ENCODE measurements around the gene CENPP. TPM values are rescaled to one million over a fixed set of nuclear protein-coding genes. Genes with fewer than 3 reads are reported as not detected.
"Not testable (repeated sequence)": the region's sequence is repeated elsewhere in the genome, so short reads cannot be mapped to it uniquely, and the experiment has no call there.

Gene CENPP
- polyA plus RNA-seq, 6 donors from 2014 or later: 2.9 to 5.3 (median 4.2) TPM

GRCh38 chr9:92543972-92544371 is 218.2 kb downstream of the CENPP start:
- ATAC-seq (ENCODE audit: low read depth in 2 of 2): no peak
- H3K4me1 Mint-ChIP-seq: no peaks in the 10 kb centered on the region
- H3K27me3 Mint-ChIP-seq: no peaks in the 10 kb centered on the region
- H3K9me3 Mint-ChIP-seq: peaks cover 0 to 6% (median 0%) of the 10 kb centered on the region in 7 donors
- no peak overlapping the region for H3K4me3 Mint-ChIP-seq
- H3K36me3 Mint-ChIP-seq: peaks cover 5% of the 10 kb centered on the region in 2 donors
- H3K27ac Mint-ChIP-seq: no peak overlapping the region
- no peak for DNase-seq

GRCh38 chr9:92545002-92545510 is 219.3 kb downstream of the CENPP start:
- no peak overlapping the region for H3K27ac Mint-ChIP-seq
- no peaks in the 10 kb centered on the region for H3K27me3 Mint-ChIP-seq
- ATAC-seq (ENCODE audit: low read depth in 2 of 2): no peak
- peaks cover 0 to 6% (median 0%) of the 10 kb centered on the region in 7 donors for H3K9me3 Mint-ChIP-seq
- peaks cover 5% of the 10 kb centered on the region in 2 donors for H3K36me3 Mint-ChIP-seq
- no peak for DNase-seq
- no peaks in the 10 kb centered on the region for H3K4me1 Mint-ChIP-seq
- no peak overlapping the region for H3K4me3 Mint-ChIP-seq

DNA sequence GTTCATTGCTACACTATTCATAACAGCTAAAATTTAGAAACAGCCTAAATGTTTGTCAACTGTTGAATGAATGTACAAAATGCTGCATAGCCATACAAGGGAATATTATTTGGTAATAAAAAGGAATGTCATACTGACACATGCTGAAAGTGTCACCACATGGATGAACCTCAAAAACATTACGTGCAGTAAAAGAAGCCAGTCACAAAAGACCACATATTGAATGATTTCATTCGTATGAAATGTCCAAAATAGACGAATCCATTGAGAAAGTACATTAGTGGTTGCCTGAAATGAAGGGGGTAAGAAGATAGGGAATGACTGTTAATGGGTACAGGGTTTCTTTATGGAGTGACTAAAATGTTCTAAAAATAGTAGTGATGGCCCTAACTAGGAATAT is 221.6 kb downstream of the CENPP start:
- no peak for DNase-seq
- ATAC-seq (ENCODE audit: low read depth in 2 of 2): no peak
- H3K4me3 Mint-ChIP-seq: no peak overlapping the region
- H3K36me3 Mint-ChIP-seq: peaks cover 5% of the 10 kb centered on the region in 2 donors
- no peaks in the 10 kb centered on the region for H3K4me1 Mint-ChIP-seq
- H3K27ac Mint-ChIP-seq: no peak overlapping the region
- H3K9me3 Mint-ChIP-seq: peaks cover 0 to 6% (median 0%) of the 10 kb centered on the region in 7 donors
- H3K27me3 Mint-ChIP-seq: no peaks in the 10 kb centered on the region

GRCh38 chr9:92550765-92551164 is 225.0 kb downstream of the CENPP start:
- Mint-ChIP-seq H3K4me1 (no peaks in the 10 kb centered on the region), H3K36me3 (peaks cover 5% of the 10 kb centered on the region in 2 donors), H3K27ac (no peak overlapping the region), H3K9me3 (peaks cover 0 to 6% (median 0%) of the 10 kb centered on the region in 7 donors), H3K27me3 (no peaks in the 10 kb centered on the region), H3K4me3 (no peak overlapping the region)
- ATAC-seq (ENCODE audit: low read depth in 2 of 2): no peak
- no peak for DNase-seq

DNA sequence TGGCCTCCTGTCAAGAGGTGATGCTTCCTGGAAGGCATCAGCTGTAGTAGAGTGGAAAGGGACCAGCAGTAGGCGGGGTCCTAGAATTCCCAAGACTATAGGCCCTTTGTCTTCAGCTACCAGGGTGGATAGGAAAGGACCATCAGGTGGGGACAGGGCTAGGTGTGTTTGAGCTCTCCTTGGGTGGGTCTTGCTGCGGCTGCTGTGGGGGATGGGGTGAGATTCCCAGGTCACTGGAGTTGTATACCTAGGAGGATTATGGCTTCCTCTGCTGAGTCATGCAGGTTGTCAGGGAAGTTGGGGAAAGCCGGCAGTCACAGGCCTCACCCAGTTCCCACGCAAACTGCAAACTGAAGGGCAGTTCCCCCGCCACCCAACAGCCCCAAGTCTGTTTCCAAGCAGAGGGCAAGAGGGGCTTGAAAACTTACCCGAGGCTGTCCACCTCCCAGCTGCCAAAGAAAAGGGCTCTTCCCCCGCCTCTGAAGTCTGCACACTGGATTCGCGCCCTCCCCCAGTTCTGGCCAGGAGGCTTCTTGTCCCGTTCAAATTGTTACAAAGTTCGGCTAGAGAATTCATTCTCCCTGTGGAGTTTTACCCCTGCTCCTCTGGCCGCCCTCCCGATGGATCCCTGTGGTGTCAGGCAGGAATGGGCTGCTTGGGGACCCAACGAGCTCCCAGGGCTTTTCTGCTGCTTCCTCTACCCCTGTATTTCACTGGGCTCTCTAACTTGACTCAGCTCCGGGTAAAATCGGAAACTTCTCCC is 233.0 kb downstream of the CENPP start:
- Mint-ChIP-seq H3K27ac (peak overlapping the region in 1 of 6 donors; percentile 24), H3K4me1 (no peaks in the 10 kb centered on the region), H3K36me3 (peaks cover 0 to 5% of the 10 kb centered on the region in 2 donors), H3K27me3 (no peaks in the 10 kb centered on the region), H3K9me3 (peaks cover 0 to 5% (median 0%) of the 10 kb centered on the region in 7 donors), H3K4me3 (no peak overlapping the region)
- DNase-seq (no peak), ATAC-seq (ENCODE audit: low read depth in 2 of 2) (no peak)

- H3K27me3 Mint-ChIP-seq: no peaks in the 10 kb centered on the region
- H3K9me3 Mint-ChIP-seq: peaks cover 5 to 13% (median 7%) of the 10 kb centered on the region in 7 donors
- H3K4me3 Mint-ChIP-seq: no peak overlapping the region
- no peaks in the 10 kb centered on the region for H3K4me1 Mint-ChIP-seq
- peaks cover 5 to 12% of the 10 kb centered on the region in 2 donors for H3K36me3 Mint-ChIP-seq
- no peak overlapping the region for H3K27ac Mint-ChIP-seq
- DNase-seq (no peak), ATAC-seq (ENCODE audit: low read depth in 2 of 2) (no peak)
Measured at GRCh38 chr9:92561374-92562330, 235.9 kb downstream of the CENPP start.

DNA sequence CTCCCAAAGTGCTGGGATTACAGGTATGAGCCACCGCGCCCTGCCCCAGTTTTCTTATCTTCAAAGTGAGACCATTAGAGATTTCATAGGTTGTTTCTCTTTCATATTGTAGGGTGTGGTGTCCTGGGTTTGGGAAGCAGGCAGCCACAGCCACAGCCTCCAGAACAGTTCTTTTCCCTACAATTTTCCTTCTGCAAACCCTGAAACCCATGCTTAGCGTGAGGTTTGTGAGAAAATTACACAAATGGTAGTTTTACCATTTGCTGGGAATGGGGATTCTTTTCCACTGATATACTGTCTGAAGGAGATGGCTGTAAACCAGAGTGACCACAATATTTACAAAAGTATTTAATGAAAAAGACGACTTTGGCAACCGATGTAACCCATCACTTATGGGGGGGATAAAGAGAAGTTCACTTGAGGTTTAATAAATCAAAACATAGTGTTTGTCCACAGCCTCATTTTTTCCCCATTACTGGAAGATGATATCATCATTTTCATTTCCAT is 236.8 kb downstream of the CENPP start:
- H3K27me3 Mint-ChIP-seq: no peaks in the 10 kb centered on the region
- no peak for DNase-seq
- H3K9me3 Mint-ChIP-seq: peaks cover 9 to 17% (median 12%) of the 10 kb centered on the region in 7 donors
- H3K36me3 Mint-ChIP-seq: peaks cover 6 to 16% of the 10 kb centered on the region in 2 donors
- ATAC-seq (ENCODE audit: low read depth in 2 of 2): no peak
- H3K4me3 Mint-ChIP-seq: no peak overlapping the region
- no peaks in the 10 kb centered on the region for H3K4me1 Mint-ChIP-seq
- no peak overlapping the region for H3K27ac Mint-ChIP-seq

DNA sequence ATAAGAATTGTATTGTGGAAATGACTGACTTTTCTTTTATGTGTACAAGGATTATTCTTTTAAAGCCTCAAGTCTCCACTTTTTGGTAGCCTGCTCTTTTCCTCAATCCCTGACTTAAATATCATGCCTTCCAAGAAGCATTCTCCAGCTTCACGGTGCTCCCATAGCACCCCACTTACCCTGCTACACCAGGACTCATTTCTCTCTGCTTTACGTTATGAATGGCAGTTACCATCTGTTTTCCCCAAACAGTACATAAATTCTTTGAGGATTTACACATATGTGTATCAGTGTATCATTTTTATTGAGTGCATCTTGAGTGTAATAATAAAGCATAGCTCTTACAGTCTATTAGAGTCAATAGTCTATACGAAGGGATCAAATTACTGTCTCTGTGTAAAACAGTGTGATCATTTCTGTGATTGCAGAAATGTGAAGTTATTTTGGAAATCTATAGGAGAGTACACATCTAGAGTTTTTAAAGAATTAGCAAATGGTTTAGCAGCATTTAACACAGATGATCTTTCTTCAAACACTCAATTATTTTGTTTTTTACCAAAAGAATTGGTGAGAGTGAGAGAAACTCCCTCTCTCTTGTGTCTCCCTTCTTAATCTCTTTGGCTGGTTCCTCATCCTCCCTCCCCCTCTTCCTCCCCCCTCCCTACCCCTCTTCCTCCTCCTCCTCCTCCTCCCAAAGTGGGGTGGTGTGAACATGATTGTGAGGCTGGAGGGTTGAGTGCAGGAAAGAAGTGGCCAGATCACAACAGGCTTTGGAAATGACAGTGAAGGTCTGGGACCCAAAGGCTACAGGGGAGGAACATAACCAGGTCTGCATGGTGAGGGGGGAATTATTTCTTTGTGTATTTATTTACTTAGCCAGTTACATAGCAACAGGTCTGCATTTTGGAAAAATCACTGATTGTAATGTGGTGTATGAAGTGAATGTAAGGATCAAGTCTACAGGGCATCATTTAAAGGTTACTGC is 237.7 kb downstream of the CENPP start:
- ATAC-seq (ENCODE audit: low read depth in 2 of 2): no peak
- Mint-ChIP-seq H3K27ac (no peak overlapping the region), H3K4me3 (no peak overlapping the region), H3K9me3 (peaks cover 9 to 26% (median 13%) of the 10 kb centered on the region in 7 donors), H3K27me3 (no peaks in the 10 kb centered on the region), H3K4me1 (no peaks in the 10 kb centered on the region), H3K36me3 (peaks cover 6 to 16% of the 10 kb centered on the region in 2 donors)
- no peak for DNase-seq

GRCh38 chr9:92564504-92564903 is 238.8 kb downstream of the CENPP start:
- no peak overlapping the region for H3K27ac Mint-ChIP-seq
- H3K27me3 Mint-ChIP-seq: no peaks in the 10 kb centered on the region
- no peaks in the 10 kb centered on the region for H3K4me1 Mint-ChIP-seq
- DNase-seq (no peak), ATAC-seq (ENCODE audit: low read depth in 2 of 2) (no peak)
- peaks cover 9 to 28% (median 16%) of the 10 kb centered on the region in 7 donors for H3K9me3 Mint-ChIP-seq
- peaks cover 6 to 16% of the 10 kb centered on the region in 2 donors for H3K36me3 Mint-ChIP-seq
- H3K4me3 Mint-ChIP-seq: no peak overlapping the region

GRCh38 chr9:92564982-92565381 is 239.2 kb downstream of the CENPP start:
- no peaks in the 10 kb centered on the region for H3K27me3 Mint-ChIP-seq
- peaks cover 6 to 16% of the 10 kb centered on the region in 2 donors for H3K36me3 Mint-ChIP-seq
- DNase-seq (no peak), ATAC-seq (ENCODE audit: low read depth in 2 of 2) (no peak)
- no peak overlapping the region for H3K27ac Mint-ChIP-seq
- no peaks in the 10 kb centered on the region for H3K4me1 Mint-ChIP-seq
- H3K9me3 Mint-ChIP-seq: peaks cover 9 to 30% (median 16%) of the 10 kb centered on the region in 7 donors
- H3K4me3 Mint-ChIP-seq: no peak overlapping the region

GRCh38 chr9:92571871-92572270 is 246.1 kb downstream of the CENPP start:
- Mint-ChIP-seq H3K9me3 (peaks cover 0 to 31% (median 15%) of the 10 kb centered on the region in 7 donors), H3K36me3 (peaks cover 0 to 19% of the 10 kb centered on the region in 2 donors)
- not testable (repeated sequence) for H3K4me1 Mint-ChIP-seq; H3K27me3 Mint-ChIP-seq; H3K4me3 Mint-ChIP-seq; ATAC-seq (ENCODE audit: low read depth in 2 of 2); H3K27ac Mint-ChIP-seq; DNase-seq

DNA sequence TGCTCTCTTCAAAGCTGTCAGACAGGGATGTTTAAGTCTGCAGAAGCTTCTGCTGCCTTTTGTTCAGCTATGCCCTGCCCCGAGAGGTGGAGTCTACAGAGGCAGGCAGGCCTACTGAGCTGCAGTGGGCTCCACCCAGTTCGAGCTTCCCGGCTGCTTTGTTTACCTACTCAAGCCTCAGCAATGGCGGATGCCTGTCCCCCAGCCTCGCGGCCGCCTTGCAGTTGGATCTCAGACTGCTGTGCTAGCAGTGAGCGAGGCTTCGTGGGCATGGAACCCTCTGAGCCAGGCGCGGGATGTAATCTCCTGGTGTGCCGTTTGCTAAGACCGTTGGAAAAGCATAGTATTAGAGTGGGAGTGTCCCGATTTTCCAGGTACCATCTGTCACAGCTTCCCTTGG is 247.9 kb downstream of the CENPP start:
- not testable (repeated sequence) for ATAC-seq (ENCODE audit: low read depth in 2 of 2); DNase-seq

More for the DNA sequence above, 247.9 kb downstream of the CENPP start:
- H3K9me3 Mint-ChIP-seq: peaks cover 0 to 28% (median 17%) of the 10 kb centered on the region in 7 donors
- H3K27me3 Mint-ChIP-seq, H3K4me3 Mint-ChIP-seq, H3K27ac Mint-ChIP-seq, H3K4me1 Mint-ChIP-seq: not testable (repeated sequence)
- peaks cover 0 to 16% of the 10 kb centered on the region in 2 donors for H3K36me3 Mint-ChIP-seq

All from naive B cell (primary cell).